PC-9 (cell line): Measurements from ENCODE around the gene SIGMAR1. TPM values are rescaled to one million over a fixed set of nuclear protein-coding genes. Genes with fewer than 3 reads are reported as not detected.

Source experiments
- BruUV-seq: library from RNA; stranded (reverse); fragments of 400-500 nt; replicated peaks from 2 replicates; lab custom pipeline; 2021; lab: Mats Ljungman, UMichigan
- CTCF ChIA-PET: fragments of 300-600 bp; sonication (Branson Sonifier 250); formaldehyde crosslinking; loops from one replicate; lab custom pipeline; 2022; ENCODE audit warnings: antibody characterized with exemption; lab: Charles Lee
- POLR2A ChIA-PET: fragments of 300-600 bp; sonication (Branson Sonifier 250); formaldehyde crosslinking; loops from one replicate; lab custom pipeline; 2022; ENCODE audit warnings: antibody characterized with exemption; ENCODE audit not compliant: unreplicated experiment; lab: Charles Lee
- DNase-seq, 2 experiments: peaks; one replicate each; pipeline versions ENCODE4 v3.0.0 to v3.0.0-alpha.2; 2015 to 2022; ENCODE audit warnings: mixed read lengths in 1 of 2
- H2AFZ ChIP-seq: fragments of 200-600 bp; sonication (generic); 2 replicates; pipeline ENCODE4 v1.8.1; 2017; ENCODE audit warnings: antibody characterized with exemption
- H3F3A ChIP-seq: fragments of 200-600 bp; sonication (generic); 2 replicates; pipeline ENCODE4 v1.8.1; 2017; ENCODE audit warnings: antibody characterized with exemption, mild to moderate bottlenecking, low read depth; ENCODE audit not compliant: insufficient read depth
- H3K27ac ChIP-seq: fragments of 200-600 bp; sonication (generic); 2 replicates; pipeline ENCODE4 v1.6.1; 2016; ENCODE audit warnings: mixed run types
- H3K27me3 ChIP-seq: fragments of 200-600 bp; sonication (generic); 2 replicates; pipeline ENCODE4 v1.6.1; 2016; ENCODE audit warnings: low read depth, mixed run types; ENCODE audit not compliant: insufficient read depth
- H3K36me3 ChIP-seq: fragments of 200-600 bp; sonication (generic); 2 replicates; pipeline ENCODE4 v1.6.1; 2016; ENCODE audit warnings: low read depth, mixed run types
- H3K4me1 ChIP-seq: fragments of 200-600 bp; sonication (generic); replicated peaks from 2 replicates; pipeline ENCODE4 v1.6.1; 2016; ENCODE audit warnings: mixed run types; ENCODE audit not compliant: insufficient read depth
- H3K4me2 ChIP-seq: fragments of 200-600 bp; sonication (generic); 2 replicates; pipeline ENCODE4 v1.6.1; 2017; ENCODE audit warnings: mixed run types
- H3K4me3 ChIP-seq: fragments of 200-600 bp; sonication (generic); 2 replicates; pipeline ENCODE4 v1.6.1; 2016; ENCODE audit warnings: mixed run types
- H3K79me2 ChIP-seq: fragments of 200-600 bp; sonication (generic); 2 replicates; pipeline ENCODE4 v1.6.1; 2017; ENCODE audit warnings: low read depth, mixed run types
- H3K9me2 ChIP-seq: fragments of 200-600 bp; sonication (generic); 2 replicates; pipeline ENCODE4 v1.8.1; 2017; ENCODE audit warnings: mild to moderate bottlenecking; ENCODE audit not compliant: insufficient read depth
- H3K9me3 ChIP-seq: fragments of 200-600 bp; sonication (generic); 2 replicates; pipeline ENCODE4 v1.8.1; 2016; ENCODE audit warnings: low read depth; ENCODE audit not compliant: insufficient read depth
- H4K20me1 ChIP-seq: fragments of 200-600 bp; sonication (generic); 2 replicates; pipeline ENCODE4 v1.8.1; 2017; ENCODE audit not compliant: insufficient read depth
- EZH2 ChIP-seq: fragments of 200-600 bp; sonication (generic); IDR thresholded peaks from 2 replicates; pipeline ENCODE4 v1.8.0; 2017; ENCODE audit warnings: antibody characterized with exemption, low read depth
- intact Hi-C: fragments of 100-400 bp; cut with micrococcal nuclease; formaldehyde crosslinking; loops from one replicate; pipeline ENCODE4 v1.10.0; 2022; ENCODE audit not compliant: unreplicated experiment
- total RNA-seq: library from RNA; stranded (reverse); gene quantifications from 2 replicates; pipeline ENCODE4 v1.2.3, GENCODE V29; 2021
- TF ChIP-seq, protein P1 (sequence below): fragments of 200-600 bp; sonication (generic); conservative IDR thresholded peaks from 2 replicates; pipeline ENCODE4 v1.6.1; 2017; ENCODE audit warnings: mixed run types, antibody characterized with exemption, mild to moderate bottlenecking, moderate library complexity

The SIGMAR1 gene
- total RNA-seq, 1 experiment from 2014 or later = 57.9 TPM

DNA sequence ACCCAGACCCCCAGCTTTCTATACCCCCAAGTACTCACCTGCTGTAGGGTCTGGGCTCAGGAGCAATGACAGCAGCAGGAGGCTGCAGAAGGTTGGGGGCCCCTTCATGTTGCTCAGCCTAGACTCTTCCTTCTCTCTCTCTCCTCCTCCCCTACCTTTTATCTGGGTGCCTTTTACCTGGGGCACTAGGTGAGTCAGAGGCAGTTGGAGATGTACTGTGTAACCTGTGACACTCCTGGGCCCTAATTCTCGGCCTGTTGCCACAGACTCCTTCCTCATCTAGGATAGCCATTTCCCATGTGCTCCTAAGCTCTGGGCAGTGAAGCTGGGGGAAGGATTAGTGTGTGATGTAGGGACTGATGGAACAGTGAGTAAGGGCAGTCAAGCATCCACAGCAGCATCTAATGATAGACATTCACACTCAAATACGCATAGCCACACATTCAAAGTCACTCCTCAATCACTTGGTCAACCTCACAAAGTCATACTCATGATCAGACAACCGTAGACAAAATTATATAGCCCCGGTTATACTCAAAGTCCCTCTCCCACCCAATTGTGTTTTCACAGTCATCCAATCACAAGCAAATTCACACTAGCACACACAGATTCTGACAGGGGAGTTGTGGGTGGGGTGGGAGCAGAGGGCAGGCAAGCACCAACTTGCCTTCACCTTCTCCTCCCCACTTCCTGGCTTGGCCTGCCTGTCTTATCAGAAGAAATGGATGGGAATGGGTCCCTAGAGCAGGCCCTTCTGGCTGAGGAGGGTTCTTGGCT is 25.1 kb upstream of the SIGMAR1 start, which contains the start of gene CCL27:
Gene CCL27, minus strand, starts transcription at position 132 of the 777 bp plus-strand sequence. Its CDS starts 24 bp downstream, at position 108.
- no peaks in the 10 kb centered on the region for H3K79me2 ChIP-seq
- BruUV-seq = no TSS peak
- H4K20me1 ChIP-seq = no peaks in the 10 kb centered on the region
- CTCF ChIA-PET = interaction anchor here (0.5 to 0.9 kb wide), 2 partner anchors 18 to 39 kb away, joined by 3 read pairs; no protein-coding TSS in a partner anchor
- H2AFZ ChIP-seq = no peak within 1 kb of the TSS
- no peak within 1 kb of the TSS for H3K27ac ChIP-seq
- intact Hi-C loops = no loop called here
- H3K4me1 ChIP-seq = no peaks in the 10 kb centered on the region
- no peaks in the 10 kb centered on the region for H3K9me3 ChIP-seq
- H3K4me2 ChIP-seq = no peak within 1 kb of the TSS
- DNase-seq = no peak
- TF ChIP-seq, protein P1, sequence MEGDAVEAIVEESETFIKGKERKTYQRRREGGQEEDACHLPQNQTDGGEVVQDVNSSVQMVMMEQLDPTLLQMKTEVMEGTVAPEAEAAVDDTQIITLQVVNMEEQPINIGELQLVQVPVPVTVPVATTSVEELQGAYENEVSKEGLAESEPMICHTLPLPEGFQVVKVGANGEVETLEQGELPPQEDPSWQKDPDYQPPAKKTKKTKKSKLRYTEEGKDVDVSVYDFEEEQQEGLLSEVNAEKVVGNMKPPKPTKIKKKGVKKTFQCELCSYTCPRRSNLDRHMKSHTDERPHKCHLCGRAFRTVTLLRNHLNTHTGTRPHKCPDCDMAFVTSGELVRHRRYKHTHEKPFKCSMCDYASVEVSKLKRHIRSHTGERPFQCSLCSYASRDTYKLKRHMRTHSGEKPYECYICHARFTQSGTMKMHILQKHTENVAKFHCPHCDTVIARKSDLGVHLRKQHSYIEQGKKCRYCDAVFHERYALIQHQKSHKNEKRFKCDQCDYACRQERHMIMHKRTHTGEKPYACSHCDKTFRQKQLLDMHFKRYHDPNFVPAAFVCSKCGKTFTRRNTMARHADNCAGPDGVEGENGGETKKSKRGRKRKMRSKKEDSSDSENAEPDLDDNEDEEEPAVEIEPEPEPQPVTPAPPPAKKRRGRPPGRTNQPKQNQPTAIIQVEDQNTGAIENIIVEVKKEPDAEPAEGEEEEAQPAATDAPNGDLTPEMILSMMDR = no peak
- TF ChIP-seq EZH2 = no peak
- POLR2A ChIA-PET = no interaction called here
- H3K36me3 ChIP-seq = no peaks in the 10 kb centered on the region
- H3K27me3 ChIP-seq = no peaks in the 10 kb centered on the region
- H3F3A ChIP-seq = peaks cover 4% of the 10 kb centered on the region; the same call in 1 of the 2 replicates
- no peaks in the 10 kb centered on the region for H3K9me2 ChIP-seq
- H3K4me3 ChIP-seq = no peak within 1 kb of the TSS

DNA sequence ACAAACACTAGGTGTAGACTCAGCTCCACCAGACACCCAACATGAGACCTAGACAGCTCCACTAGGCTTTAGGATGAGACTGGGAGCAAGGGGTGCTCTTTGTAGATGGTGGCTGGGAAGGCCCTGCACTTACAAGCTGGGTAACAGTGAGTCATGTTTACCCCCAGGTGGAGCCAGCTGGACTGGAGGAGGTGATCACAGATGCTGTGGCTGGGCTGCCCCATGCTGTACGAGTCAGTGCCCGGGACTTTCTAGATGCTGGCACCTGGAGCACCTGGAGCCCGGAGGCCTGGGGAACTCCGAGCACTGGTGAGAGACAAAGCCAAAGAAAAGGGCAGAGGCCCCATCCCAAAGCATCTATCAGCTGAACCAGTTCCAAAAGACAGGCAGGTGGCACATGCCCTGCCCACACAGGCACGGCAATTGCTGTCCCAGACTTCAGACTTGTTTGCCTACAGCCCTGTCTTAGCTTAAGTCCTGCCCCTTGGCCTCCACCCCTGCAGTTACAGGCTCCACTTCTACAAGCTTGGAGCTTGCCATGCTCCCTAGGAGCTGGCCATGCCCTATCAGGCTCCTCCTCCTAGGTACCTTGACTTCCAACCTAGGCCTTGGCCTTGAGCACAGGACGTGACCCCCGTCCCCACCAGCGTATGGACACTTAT is 22.1 kb upstream of the SIGMAR1 start:
- H3K4me1 ChIP-seq = no peaks in the 10 kb centered on the region
- CTCF ChIA-PET = no interaction called here
- TF ChIP-seq, protein P1 = no peak
- TF ChIP-seq EZH2 = no peak
- intact Hi-C loops = no loop called here
- BruUV-seq = no TSS peak
- no peaks in the 10 kb centered on the region for H3K27me3 ChIP-seq
- no peaks in the 10 kb centered on the region for H3K79me2 ChIP-seq
- H3K9me2 ChIP-seq = no peaks in the 10 kb centered on the region
- no peak overlapping the region for H3K4me2 ChIP-seq
- H3K9me3 ChIP-seq = no peaks in the 10 kb centered on the region
- POLR2A ChIA-PET = no interaction called here
- H3K36me3 ChIP-seq = no peaks in the 10 kb centered on the region
- H3K27ac ChIP-seq = no peak overlapping the region
- peaks cover 4% of the 10 kb centered on the region; the same call in 1 of the 2 replicates for H3F3A ChIP-seq
- DNase-seq = peak in 1 of 2 experiments; percentile 41
- no peak overlapping the region for H2AFZ ChIP-seq
- no peak overlapping the region for H3K4me3 ChIP-seq
- H4K20me1 ChIP-seq = no peaks in the 10 kb centered on the region

DNA sequence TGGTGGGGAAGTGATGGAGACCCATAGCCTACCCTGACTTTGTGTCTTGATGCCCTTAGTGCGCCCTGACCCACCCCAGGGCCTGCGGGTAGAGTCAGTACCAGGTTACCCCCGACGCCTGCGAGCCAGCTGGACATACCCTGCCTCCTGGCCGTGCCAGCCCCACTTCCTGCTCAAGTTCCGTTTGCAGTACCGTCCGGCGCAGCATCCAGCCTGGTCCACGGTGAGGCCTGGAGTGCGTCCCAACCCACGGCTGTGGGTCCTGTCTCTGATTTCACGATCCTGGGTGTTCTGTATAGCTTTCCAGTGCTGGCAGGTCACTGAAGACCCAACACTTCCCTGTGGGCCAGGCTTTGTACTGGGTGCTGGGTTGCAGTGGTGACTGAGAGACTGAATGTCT is 20.9 kb upstream of the SIGMAR1 start:
- no peaks in the 10 kb centered on the region for H3K9me3 ChIP-seq
- H4K20me1 ChIP-seq = no peaks in the 10 kb centered on the region
- H3K27ac ChIP-seq = no peak overlapping the region
- H2AFZ ChIP-seq = no peak overlapping the region
- no peaks in the 10 kb centered on the region for H3K27me3 ChIP-seq
- no TSS peak for BruUV-seq
- H3K79me2 ChIP-seq = no peaks in the 10 kb centered on the region
- POLR2A ChIA-PET = no interaction called here
- CTCF ChIA-PET = no interaction called here
- no peaks in the 10 kb centered on the region for H3K36me3 ChIP-seq
- no peaks in the 10 kb centered on the region for H3K9me2 ChIP-seq
- no peak overlapping the region for H3K4me3 ChIP-seq
- intact Hi-C loops = no loop called here
- no peak for TF ChIP-seq EZH2
- TF ChIP-seq, protein P1 = no peak
- H3K4me1 ChIP-seq = no peaks in the 10 kb centered on the region
- no peaks in the 10 kb centered on the region for H3F3A ChIP-seq
- no peak overlapping the region for H3K4me2 ChIP-seq
- DNase-seq = no peak
